ENCODE data around the gene MCCD1. TPM values are rescaled to one million over a fixed set of nuclear protein-coding genes. Genes with fewer than 3 reads are reported as not detected.
"Not testable (repeated sequence)": the region's sequence is repeated elsewhere in the genome, so short reads cannot be mapped to it uniquely, and the experiment has no call there.

The MCCD1 gene
- total RNA-seq, 2 donors from 2014 or later, result not detected

DNA sequence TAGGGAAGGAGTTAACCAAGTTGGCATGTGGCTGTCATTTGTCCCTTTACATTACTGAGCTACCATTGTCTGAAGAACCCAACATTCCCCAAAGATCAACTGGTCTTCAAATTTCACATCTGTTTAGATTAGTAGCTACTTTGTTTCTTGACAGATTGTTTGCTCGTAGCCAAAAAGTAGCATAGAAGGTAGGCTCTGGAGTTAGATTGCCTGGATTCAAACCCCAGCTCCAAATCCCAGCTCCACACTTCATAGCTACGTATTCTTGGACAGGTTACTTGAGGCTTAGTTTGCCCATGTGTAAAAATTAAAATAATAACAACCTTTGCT is 19.7 kb downstream of the MCCD1 start:
- Histone ChIP-seq H3K9me3 (no peaks in the 10 kb centered on the region), H3K27ac (peak overlapping the region; percentile 88 to 89), H3K36me3 (peaks cover 26% of the 10 kb centered on the region), H3K4me3 (no peak overlapping the region), H3K4me1 (peaks cover 0 to 18% of the 10 kb centered on the region in 2 donors), H3K27me3 (no peaks in the 10 kb centered on the region)
- TF ChIP-seq, protein P1, sequence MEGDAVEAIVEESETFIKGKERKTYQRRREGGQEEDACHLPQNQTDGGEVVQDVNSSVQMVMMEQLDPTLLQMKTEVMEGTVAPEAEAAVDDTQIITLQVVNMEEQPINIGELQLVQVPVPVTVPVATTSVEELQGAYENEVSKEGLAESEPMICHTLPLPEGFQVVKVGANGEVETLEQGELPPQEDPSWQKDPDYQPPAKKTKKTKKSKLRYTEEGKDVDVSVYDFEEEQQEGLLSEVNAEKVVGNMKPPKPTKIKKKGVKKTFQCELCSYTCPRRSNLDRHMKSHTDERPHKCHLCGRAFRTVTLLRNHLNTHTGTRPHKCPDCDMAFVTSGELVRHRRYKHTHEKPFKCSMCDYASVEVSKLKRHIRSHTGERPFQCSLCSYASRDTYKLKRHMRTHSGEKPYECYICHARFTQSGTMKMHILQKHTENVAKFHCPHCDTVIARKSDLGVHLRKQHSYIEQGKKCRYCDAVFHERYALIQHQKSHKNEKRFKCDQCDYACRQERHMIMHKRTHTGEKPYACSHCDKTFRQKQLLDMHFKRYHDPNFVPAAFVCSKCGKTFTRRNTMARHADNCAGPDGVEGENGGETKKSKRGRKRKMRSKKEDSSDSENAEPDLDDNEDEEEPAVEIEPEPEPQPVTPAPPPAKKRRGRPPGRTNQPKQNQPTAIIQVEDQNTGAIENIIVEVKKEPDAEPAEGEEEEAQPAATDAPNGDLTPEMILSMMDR (IDR thresholded peaks at IDR 0.05), result no peak
- DNase-seq (ENCODE audit: low spot score), result no peak

DNA sequence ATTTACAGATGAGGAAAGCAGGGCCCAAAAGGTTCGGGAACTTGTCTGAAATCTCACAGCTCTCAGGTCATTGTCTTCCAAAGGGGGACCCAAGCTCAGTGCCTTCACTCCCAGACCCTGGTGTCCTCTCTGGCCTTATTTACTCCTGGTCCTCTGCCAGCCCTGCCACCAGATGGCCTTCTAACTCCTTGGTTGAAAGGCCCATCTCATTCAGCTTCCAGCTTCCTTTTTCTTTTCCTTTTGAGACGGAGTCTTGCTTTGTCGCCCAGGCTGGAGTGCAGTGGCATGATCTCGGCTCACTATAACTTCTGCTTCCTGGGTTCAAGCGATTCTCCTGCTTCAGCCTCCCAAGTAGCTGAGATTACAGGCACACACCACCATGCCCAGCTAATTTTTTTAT is 22.6 kb downstream of the MCCD1 start:
- not testable (repeated sequence) for DNase-seq (ENCODE audit: low spot score); H3K4me3 ChIP-seq; H3K9me3 ChIP-seq; H3K27me3 ChIP-seq
- H3K27ac ChIP-seq, result peak overlapping the region in 1 of 2 donors; percentile 11
- H3K36me3 ChIP-seq, result peaks cover 31% of the 10 kb centered on the region
- H3K4me1 ChIP-seq, result peaks cover 0 to 16% of the 10 kb centered on the region in 2 donors
- TF ChIP-seq, protein P1 (IDR thresholded peaks at IDR 0.05), result peak in 1 of 2 donors; percentile 62

DNA sequence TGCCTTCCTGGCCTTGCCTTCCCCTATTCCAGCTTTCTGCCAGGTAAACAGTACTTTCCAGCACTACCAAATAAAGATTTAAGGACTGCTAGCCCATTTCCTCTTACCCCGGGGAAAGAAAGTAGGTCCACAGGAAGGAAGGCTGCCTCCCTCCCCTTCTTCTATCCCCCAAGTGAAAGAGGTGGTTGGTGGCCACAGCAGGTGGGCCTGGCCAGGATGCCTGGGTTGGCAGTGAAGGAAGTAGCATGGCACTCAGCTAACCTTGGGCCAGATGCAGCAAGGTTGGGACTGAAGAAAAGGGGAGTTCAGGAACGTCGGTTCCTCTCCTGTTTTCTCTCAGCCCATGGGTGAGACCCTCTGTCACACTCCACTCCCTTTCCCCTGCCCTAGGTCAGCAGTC is 27.5 kb downstream of the MCCD1 start:
- Histone ChIP-seq H3K36me3 (peaks cover 41% of the 10 kb centered on the region), H3K27me3 (no peaks in the 10 kb centered on the region), H3K4me1 (peaks cover 0 to 39% of the 10 kb centered on the region in 2 donors), H3K9me3 (no peaks in the 10 kb centered on the region), H3K27ac (no peak overlapping the region), H3K4me3 (no peak overlapping the region)
- TF ChIP-seq, protein P1 (IDR thresholded peaks at IDR 0.05), result no peak
- no peak for DNase-seq (ENCODE audit: low spot score)

DNA sequence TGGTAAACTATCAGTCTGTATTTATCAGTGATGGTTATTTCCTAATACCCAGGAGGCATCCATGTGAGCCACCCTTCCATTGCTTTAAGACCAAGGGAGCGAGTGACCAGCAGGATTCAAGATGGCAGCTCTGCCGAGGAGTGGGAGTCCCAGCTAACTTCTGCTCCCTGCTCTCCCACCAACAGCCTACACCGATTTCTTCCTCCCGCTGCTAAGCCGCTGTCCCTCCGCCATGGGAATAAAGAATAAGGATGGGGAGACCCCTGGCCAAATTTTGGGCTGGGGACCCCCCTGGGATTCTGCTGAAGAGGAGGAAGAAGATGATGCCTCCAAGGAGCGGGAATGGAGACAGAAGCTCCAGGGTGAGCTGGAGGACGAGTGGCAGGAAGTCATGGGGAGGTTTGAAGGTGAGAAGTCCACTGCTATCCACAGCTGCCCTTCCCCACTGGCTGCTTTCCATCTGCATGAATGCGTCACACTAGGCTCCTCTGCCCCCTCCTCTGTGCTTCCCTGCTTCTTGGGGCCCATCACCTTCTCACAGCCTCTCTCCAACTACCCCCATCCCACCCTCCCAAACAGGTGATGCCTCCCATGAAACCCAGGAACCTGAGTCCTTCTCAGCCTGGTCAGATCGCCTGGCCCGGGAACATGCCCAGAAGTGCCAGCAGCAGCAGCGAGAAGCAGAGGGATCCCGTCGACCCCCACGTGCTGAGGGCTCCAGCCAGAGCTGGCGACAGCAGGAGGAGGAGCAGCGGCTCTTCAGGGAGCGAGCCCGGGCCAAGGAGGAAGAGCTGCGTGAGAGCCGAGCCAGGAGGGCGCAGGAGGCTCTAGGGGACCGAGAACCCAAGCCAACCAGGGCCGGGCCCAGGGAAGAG is 28.9 kb downstream of the MCCD1 start:
- H3K27ac ChIP-seq, result peak overlapping the region; percentile 19 to 53

DNA sequence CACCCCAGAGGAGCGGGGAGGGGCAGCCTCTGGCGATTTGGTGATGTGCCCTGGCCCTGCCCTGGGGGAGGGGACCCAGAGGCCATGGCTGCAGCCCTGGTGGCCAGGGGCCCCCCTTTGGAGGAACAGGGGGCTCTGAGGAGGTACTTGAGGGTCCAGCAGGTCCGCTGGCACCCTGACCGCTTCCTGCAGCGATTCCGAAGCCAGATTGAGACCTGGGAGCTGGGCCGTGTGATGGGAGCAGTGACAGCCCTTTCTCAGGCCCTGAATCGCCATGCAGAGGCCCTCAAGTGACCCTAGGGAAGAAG is 29.5 kb downstream of the MCCD1 start:
- peak overlapping the region; percentile 19 to 53 for H3K27ac ChIP-seq
- no peaks in the 10 kb centered on the region for H3K27me3 ChIP-seq
- H3K4me1 ChIP-seq, result peaks cover 0 to 39% of the 10 kb centered on the region in 2 donors
- TF ChIP-seq, protein P1 (IDR thresholded peaks at IDR 0.05), result no peak
- H3K9me3 ChIP-seq, result no peaks in the 10 kb centered on the region
- H3K4me3 ChIP-seq, result no peak overlapping the region
- DNase-seq (ENCODE audit: low spot score), result no peak
- H3K36me3 ChIP-seq, result peaks cover 39% of the 10 kb centered on the region

More for the DNA sequence above, 28.9 kb downstream of the MCCD1 start:
- Histone ChIP-seq H3K27me3 (no peaks in the 10 kb centered on the region), H3K36me3 (peaks cover 41% of the 10 kb centered on the region), H3K4me1 (peaks cover 0 to 39% of the 10 kb centered on the region in 2 donors), H3K4me3 (no peak overlapping the region), H3K9me3 (no peaks in the 10 kb centered on the region)
- no peak for DNase-seq (ENCODE audit: low spot score)
- TF ChIP-seq, protein P1 (IDR thresholded peaks at IDR 0.05), result no peak
